ENCODE measurements around the gene GATAD2B.

GRCh38 chr1:153958961-153959260 is 36.1 kb upstream of the GATAD2B start:
- no peak for TF ChIP-seq CTCF (IDR thresholded peaks at IDR 0.05)
- TF ChIP-seq POLR2A (IDR thresholded peaks at IDR 0.05) = no peak

Measured in thyroid gland (tissue), 4 donors.